Hepatocyte (in vitro differentiated cells): ENCODE measurements around the gene GID8. TPM values are rescaled to one million over a fixed set of nuclear protein-coding genes. Genes with fewer than 3 reads are reported as not detected.

Source experiments
- DNase-seq: peaks from one replicate; pipeline ENCODE4 v3.0.0-alpha.2; 2016; ENCODE audit warnings: low spot score
- H2AFZ ChIP-seq: fragments of 200-600 bp; sonication (generic); 2 replicates; pipeline ENCODE4 v1.6.0; 2016; ENCODE audit warnings: antibody characterized with exemption, mild to moderate bottlenecking
- H3K27ac ChIP-seq: fragments of 200-600 bp; sonication (generic); 2 replicates; pipeline ENCODE4 v1.5.1; 2016; ENCODE audit warnings: mild to moderate bottlenecking
- H3K27me3 ChIP-seq: fragments of 200-600 bp; sonication (generic); 2 replicates; pipeline ENCODE4 v1.6.1; 2016
- H3K36me3 ChIP-seq: fragments of 200-600 bp; sonication (generic); replicated peaks from 2 replicates; pipeline ENCODE4 v1.5.1; 2016; ENCODE audit warnings: low read depth; ENCODE audit not compliant: insufficient read depth
- H3K4me1 ChIP-seq: fragments of 200-600 bp; sonication (generic); 2 replicates; pipeline ENCODE4 v1.5.1; 2016; ENCODE audit warnings: mild to moderate bottlenecking, moderate library complexity; ENCODE audit not compliant: insufficient read depth
- H3K4me2 ChIP-seq: fragments of 200-600 bp; sonication (generic); 2 replicates; pipeline ENCODE4 v1.6.0; 2016
- H3K4me3 ChIP-seq: fragments of 200-600 bp; sonication (generic); 2 replicates; pipeline ENCODE4 v1.5.1; 2016; ENCODE audit warnings: mild to moderate bottlenecking
- H3K79me2 ChIP-seq: fragments of 200-600 bp; sonication (generic); 2 replicates; pipeline ENCODE4 v1.6.0; 2017; ENCODE audit warnings: mild to moderate bottlenecking
- H3K9me2 ChIP-seq: fragments of 200-600 bp; sonication (generic); replicated peaks from 2 replicates; pipeline ENCODE4 v1.6.0; 2017; ENCODE audit warnings: mild to moderate bottlenecking; ENCODE audit not compliant: insufficient read depth
- H3K9me3 ChIP-seq: fragments of 200-600 bp; sonication (generic); 2 replicates; pipeline ENCODE4 v1.5.1; 2016; ENCODE audit warnings: low read depth, mild to moderate bottlenecking
- H4K20me1 ChIP-seq: fragments of 200-600 bp; sonication (generic); 2 replicates; pipeline ENCODE4 v1.6.0; 2016; ENCODE audit warnings: mild to moderate bottlenecking; ENCODE audit not compliant: insufficient read depth, poor library complexity, severe bottlenecking
- CTCF ChIP-seq: fragments of 200-600 bp; sonication (generic); IDR thresholded peaks from 2 replicates; pipeline ENCODE4 v1.5.1; 2016; ENCODE audit warnings: antibody characterized with exemption, mild to moderate bottlenecking; ENCODE audit not compliant: poor library complexity
- EZH2 ChIP-seq: fragments of 200-600 bp; sonication (generic); IDR thresholded peaks from 2 replicates; pipeline ENCODE4 v1.6.1; 2016; ENCODE audit warnings: antibody characterized with exemption, mild to moderate bottlenecking, borderline replicate concordance
- EZH2phosphoT487 ChIP-seq: fragments of 200-600 bp; sonication (generic); IDR thresholded peaks from one replicate; pipeline ENCODE4 v1.6.1; 2018; ENCODE audit warnings: antibody characterized with exemption, mild to moderate bottlenecking, low read depth, moderate library complexity; ENCODE audit not compliant: unreplicated experiment, severe bottlenecking
- WGBS: methylation state at CpG from one replicate; pipeline ENCODE4 v1.1.6; 2016; ENCODE audit warnings: low lambda C conversion rate; ENCODE audit errors: missing lambda C conversion rate; 5-methylcytosine and 5-hydroxymethylcytosine counted together
- polyA plus RNA-seq: library from polyadenylated mRNA; unstranded; fragments of >200 nt; fragmentation: Nextera tagmentation; extraction: Ambion mirVana; gene quantifications from 2 replicates; pipeline ENCODE4 v1.2.1, GENCODE V29; 2016
- total RNA-seq: library from RNA; depleted of rRNA; stranded (reverse); fragments of >200 nt; gene quantifications from 2 replicates; pipeline ENCODE4 v1.2.3, GENCODE V29; 2014

Gene GID8
- total and polyA plus RNA-seq, 2 experiments from 2014 or later: 16.5 to 35.4 TPM

DNA sequence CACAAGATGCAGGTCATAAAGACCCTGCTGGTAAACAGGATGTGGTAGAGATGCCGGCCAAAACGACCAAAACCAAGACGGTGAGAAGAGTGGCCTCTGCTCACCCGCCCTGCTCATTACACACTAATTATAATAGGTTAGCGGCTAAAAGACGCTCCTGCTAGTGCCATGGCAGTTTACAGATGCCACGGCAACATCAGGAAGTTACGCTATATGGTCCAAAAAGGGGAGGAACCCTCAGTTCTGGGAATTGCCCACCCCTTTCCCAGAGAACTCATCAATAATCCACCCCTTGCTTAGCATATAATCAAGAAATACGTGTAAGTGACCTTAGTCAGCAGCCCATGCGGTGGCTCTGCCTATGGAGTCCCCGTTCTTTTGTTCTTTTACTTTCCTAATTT lies 51.3 kb downstream of the GID8 start:
- Histone ChIP-seq H3K4me1 (no peaks in the 10 kb centered on the region), H3K4me2 (no peak overlapping the region), H2AFZ (no peak overlapping the region), H3K9me2 (no peaks in the 10 kb centered on the region), H3K27me3 (peaks cover 14% of the 10 kb centered on the region), H3K9me3 (no peaks in the 10 kb centered on the region), H3K36me3 (no peaks in the 10 kb centered on the region), H3K79me2 (no peaks in the 10 kb centered on the region), H3K4me3 (no peak overlapping the region), H4K20me1 (no peaks in the 10 kb centered on the region), H3K27ac (no peak overlapping the region)
- no peak for TF ChIP-seq CTCF
- no peak for TF ChIP-seq EZH2
- no peak for TF ChIP-seq EZH2phosphoT487
- DNase-seq: no peak
- WGBS: 81% methylated on average over 11 of the region's 11 CpGs

DNA sequence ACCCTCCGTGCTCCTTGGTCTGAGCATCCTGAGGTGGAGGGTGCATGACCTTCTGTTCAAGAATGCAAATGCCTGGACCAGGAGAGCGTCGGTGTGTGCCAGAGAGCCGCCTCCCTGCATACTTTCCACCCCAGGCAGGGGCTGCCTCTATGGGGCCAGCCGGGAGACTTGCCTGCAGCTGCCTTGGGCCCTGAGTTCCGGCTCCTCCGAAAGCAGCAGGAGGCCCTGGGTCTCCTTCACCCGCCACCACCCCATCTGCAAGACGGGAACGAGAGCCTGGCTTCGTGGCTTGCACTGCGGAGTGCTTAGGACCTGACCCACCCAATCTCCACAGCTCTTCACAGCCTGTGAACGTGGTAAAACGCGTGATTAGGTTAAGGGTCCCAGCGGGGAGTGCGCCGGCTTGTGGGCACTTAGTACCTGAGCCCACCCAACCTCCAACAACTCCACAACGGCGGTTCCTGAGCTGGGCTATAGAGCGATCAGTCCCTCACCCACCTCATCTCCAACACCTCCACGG lies 52.4 kb downstream of the GID8 start:
- DNase-seq: no peak
- TF ChIP-seq EZH2phosphoT487: no peak
- TF ChIP-seq EZH2: no peak
- no peak for TF ChIP-seq CTCF

GRCh38 chr20:62991196-62991807 lies 53.4 kb downstream of the GID8 start:
- Histone ChIP-seq H3K27me3 (peaks cover 14% of the 10 kb centered on the region), H4K20me1 (no peaks in the 10 kb centered on the region), H3K4me1 (no peaks in the 10 kb centered on the region), H2AFZ (no peak overlapping the region), H3K9me2 (no peaks in the 10 kb centered on the region), H3K4me3 (no peak overlapping the region), H3K4me2 (no peak overlapping the region), H3K9me3 (no peaks in the 10 kb centered on the region), H3K79me2 (no peaks in the 10 kb centered on the region), H3K36me3 (no peaks in the 10 kb centered on the region), H3K27ac (no peak overlapping the region)
- TF ChIP-seq EZH2phosphoT487: no peak
- TF ChIP-seq CTCF: no peak
- TF ChIP-seq EZH2: no peak
- 77% methylated on average over 13 of the region's 13 CpGs for WGBS
- no peak for DNase-seq

More for the DNA sequence above, 52.4 kb downstream of the GID8 start:
- H3K36me3 ChIP-seq: no peaks in the 10 kb centered on the region
- 89% methylated on average over 22 of the region's 22 CpGs for WGBS
- no peaks in the 10 kb centered on the region for H3K4me1 ChIP-seq
- no peak overlapping the region for H2AFZ ChIP-seq
- no peaks in the 10 kb centered on the region for H3K9me2 ChIP-seq
- no peak overlapping the region for H3K4me3 ChIP-seq
- H3K27ac ChIP-seq: no peak overlapping the region
- H3K4me2 ChIP-seq: no peak overlapping the region
- no peaks in the 10 kb centered on the region for H3K79me2 ChIP-seq
- H4K20me1 ChIP-seq: no peaks in the 10 kb centered on the region
- H3K9me3 ChIP-seq: no peaks in the 10 kb centered on the region
- peaks cover 14% of the 10 kb centered on the region for H3K27me3 ChIP-seq

GRCh38 chr20:62991863-62992262 lies 53.9 kb downstream of the GID8 start:
- no peaks in the 10 kb centered on the region for H3K4me1 ChIP-seq
- DNase-seq: no peak
- H2AFZ ChIP-seq: no peak overlapping the region
- H3K9me2 ChIP-seq: no peaks in the 10 kb centered on the region
- 78% methylated on average over 6 of the region's 6 CpGs for WGBS
- H3K79me2 ChIP-seq: no peaks in the 10 kb centered on the region
- H3K4me2 ChIP-seq: no peak overlapping the region
- H3K27ac ChIP-seq: no peak overlapping the region
- no peaks in the 10 kb centered on the region for H3K9me3 ChIP-seq
- H3K36me3 ChIP-seq: no peaks in the 10 kb centered on the region
- H4K20me1 ChIP-seq: no peaks in the 10 kb centered on the region
- peaks cover 14% of the 10 kb centered on the region for H3K27me3 ChIP-seq
- H3K4me3 ChIP-seq: no peak overlapping the region
- no peak for TF ChIP-seq EZH2phosphoT487
- no peak for TF ChIP-seq EZH2
- no peak for TF ChIP-seq CTCF
